KG1 (cell line): ENCODE results near the gene CHD5.

Experiments
- DNase-seq: peaks from one replicate; lab custom pipeline; 2025; lab: John Stamatoyannopoulos, UW

Gene CHD5

GRCh38 chr1:6200188-6200809 lies 20.2 kb upstream of the CHD5 start:
- DNase-seq = no peak

- DNase-seq = peak; percentile 94
Measured at GRCh38 chr1:6199298-6200187, 19.4 kb upstream of the CHD5 start, which contains the start of gene RPL22. TSS of gene RPL22 (minus strand) at chr1:6199595. CDS start at chr1:6199573, 22 bp downstream.

GRCh38 chr1:6198646-6199297 lies 18.7 kb upstream of the CHD5 start:
- no peak for DNase-seq

GRCh38 chr1:6197746-6198427 lies 17.8 kb upstream of the CHD5 start:
- DNase-seq = no peak

GRCh38 chr1:6191968-6192367 lies 11.8 kb upstream of the CHD5 start:
- DNase-seq = no peak

GRCh38 chr1:6188466-6188865 lies 8.3 kb upstream of the CHD5 start:
- DNase-seq = no peak

DNA sequence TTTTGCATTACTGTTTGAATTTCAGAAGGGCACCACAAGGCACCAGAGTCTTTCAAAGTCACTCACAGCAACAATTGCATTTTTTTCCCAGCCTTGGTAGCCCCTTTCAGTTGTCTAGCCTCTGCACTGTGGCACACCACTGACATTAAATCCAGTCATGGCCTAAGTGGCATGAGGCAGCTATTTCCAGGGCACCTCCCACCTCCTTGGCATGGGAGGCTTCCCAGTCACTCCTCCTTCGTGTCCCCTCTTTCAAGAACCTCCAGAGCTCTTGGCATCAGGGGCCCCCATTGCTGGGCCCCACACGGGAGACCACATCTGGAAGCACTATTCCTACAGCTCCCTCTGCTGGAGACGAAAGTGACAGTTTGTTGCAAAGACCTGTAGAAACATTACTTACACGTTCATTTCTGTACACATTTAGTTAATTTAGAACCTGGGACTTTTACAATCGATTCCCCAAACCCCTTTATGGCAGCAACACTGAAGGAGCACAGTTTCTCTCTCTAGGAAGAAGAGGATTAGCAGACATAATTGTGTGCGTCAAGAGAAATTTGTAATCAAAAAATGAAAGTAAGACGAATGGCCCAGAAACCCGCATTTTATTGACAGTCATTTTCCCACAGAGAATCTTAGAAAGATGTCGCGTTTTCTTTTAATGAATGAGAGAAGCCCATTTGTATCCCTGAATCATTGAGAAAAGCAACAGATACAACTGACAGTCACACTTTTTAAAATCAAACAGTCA lies 5.7 kb upstream of the CHD5 start:
- DNase-seq = no peak

DNA sequence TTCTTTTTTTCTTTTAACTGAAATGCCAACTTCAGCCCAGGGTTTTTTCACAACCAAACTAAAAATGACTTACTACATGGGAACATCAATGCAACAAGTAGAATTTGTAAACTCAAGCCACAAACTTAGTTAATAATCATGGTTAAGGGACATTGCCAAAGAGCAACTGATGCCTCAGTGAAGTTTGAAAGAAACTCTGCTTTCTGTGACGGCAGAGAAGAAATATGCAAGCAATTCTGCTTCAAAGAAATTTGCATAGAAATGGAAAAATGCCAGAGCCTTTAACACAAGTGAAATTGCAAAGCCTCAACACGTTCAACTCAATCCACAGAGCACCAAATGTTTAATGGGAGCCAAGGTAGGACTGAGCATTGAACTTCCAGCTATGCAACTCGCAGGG lies 5.0 kb upstream of the CHD5 start:
- no peak for DNase-seq

- DNase-seq = no peak
Measured at GRCh38 chr1:6184083-6184783, 4.1 kb upstream of the CHD5 start.

DNA sequence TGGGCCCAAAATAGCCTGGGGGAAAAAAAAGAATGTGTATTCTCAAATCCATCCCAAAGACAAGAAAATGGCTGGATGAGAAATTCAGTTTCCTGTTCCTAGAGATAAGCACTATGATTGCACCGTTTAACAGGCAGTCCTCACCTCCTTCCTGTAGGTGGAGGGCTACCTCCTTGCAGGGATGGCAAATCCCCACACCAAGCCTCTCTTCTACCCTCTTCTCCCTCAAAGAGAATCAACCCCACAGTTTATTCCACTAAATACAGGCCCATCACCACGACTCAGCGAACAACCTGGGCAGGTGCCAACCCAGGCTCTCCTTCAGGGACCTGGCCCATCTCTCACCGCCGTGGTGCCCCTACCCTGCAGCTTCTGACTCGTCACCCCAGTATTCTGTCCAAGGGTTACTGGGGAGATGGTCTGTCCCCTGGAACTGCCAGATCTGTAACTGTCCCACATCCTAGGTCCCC lies 3.4 kb upstream of the CHD5 start:
- DNase-seq = no peak

- DNase-seq = no peak
Measured at GRCh38 chr1:6181347-6181770, 1.2 kb upstream of the CHD5 start.

- no peak for DNase-seq
Measured at GRCh38 chr1:6180707-6181311, 688 bp upstream of the CHD5 start.

GRCh38 chr1:6179564-6180175 lies 451 bp downstream of the CHD5 start:
- no peak for DNase-seq

GRCh38 chr1:6178751-6179563 lies 1.2 kb downstream of the CHD5 start:
- no peak for DNase-seq

- DNase-seq = no peak
Measured at GRCh38 chr1:6177681-6178380, 2.3 kb downstream of the CHD5 start.

GRCh38 chr1:6176779-6177178 lies 3.3 kb downstream of the CHD5 start:
- DNase-seq = no peak

- DNase-seq = no peak
Measured at GRCh38 chr1:6175411-6175828, 4.7 kb downstream of the CHD5 start.
